BLaER1 (cell line): ENCODE results near the gene RBBP8NL.

Experiments used
- H3K27ac ChIP-seq: shearing (Covaris generic); formaldehyde crosslinking; 2 replicates; pipeline ENCODE4 v1.8.1; 2022
- H3K27me3 ChIP-seq: shearing (Covaris generic); formaldehyde crosslinking; 2 replicates; pipeline ENCODE4 v1.8.1; 2022
- H3K36me3 ChIP-seq: shearing (Covaris generic); formaldehyde crosslinking; 2 replicates; pipeline ENCODE4 v1.8.1; 2022
- H3K4me1 ChIP-seq: shearing (Covaris generic); formaldehyde crosslinking; 2 replicates; pipeline ENCODE4 v1.8.1; 2022
- H3K4me2 ChIP-seq: shearing (Covaris generic); formaldehyde crosslinking; 2 replicates; pipeline ENCODE4 v1.8.1; 2022
- H3K4me3 ChIP-seq: shearing (Covaris generic); formaldehyde crosslinking; 2 replicates; pipeline ENCODE4 v1.8.1; 2022
- H3K9ac ChIP-seq: shearing (Covaris generic); formaldehyde crosslinking; 2 replicates; pipeline ENCODE4 v1.8.1; 2022
- H3K9me3 ChIP-seq: shearing (Covaris generic); formaldehyde crosslinking; 2 replicates; pipeline ENCODE4 v1.8.1; 2022
- H4K20me1 ChIP-seq: shearing (Covaris generic); formaldehyde crosslinking; 2 replicates; pipeline ENCODE4 v1.8.1; 2022
- Cebpa-rat ChIP-seq: shearing (Covaris generic); IDR thresholded peaks from 2 replicates; pipeline ENCODE4 v1.8.1; 2022

Gene RBBP8NL

GRCh38 chr20:62372042-62372993 lies 55.0 kb downstream of the RBBP8NL start:
- H3K4me1 ChIP-seq, result peaks cover 62% of the 10 kb centered on the region

GRCh38 chr20:62371588-62372041 lies 55.7 kb downstream of the RBBP8NL start:
- Histone ChIP-seq H3K36me3 (no peaks in the 10 kb centered on the region), H4K20me1 (no peaks in the 10 kb centered on the region; the same call in 1 of the 2 replicates), H3K27me3 (peaks cover 32% of the 10 kb centered on the region), H3K9me3 (peaks cover 19% of the 10 kb centered on the region), H3K4me2 (no peak overlapping the region), H3K4me1 (peaks cover 65% of the 10 kb centered on the region), H3K4me3 (no peak overlapping the region), H3K27ac (no peak overlapping the region), H3K9ac (no peak overlapping the region)
- no peak for TF ChIP-seq Cebpa-rat

More at GRCh38 chr20:62372042-62372993, 55.0 kb downstream of the RBBP8NL start:
- no peaks in the 10 kb centered on the region for H4K20me1 ChIP-seq
- H3K9ac ChIP-seq, result no peak overlapping the region
- TF ChIP-seq Cebpa-rat, result no peak
- peaks cover 27% of the 10 kb centered on the region for H3K27me3 ChIP-seq
- H3K4me2 ChIP-seq, result no peak overlapping the region
- H3K9me3 ChIP-seq, result peaks cover 19% of the 10 kb centered on the region
- H3K36me3 ChIP-seq, result no peaks in the 10 kb centered on the region
- H3K4me3 ChIP-seq, result no peak overlapping the region
- H3K27ac ChIP-seq, result no peak overlapping the region

GRCh38 chr20:62370807-62371587 lies 56.3 kb downstream of the RBBP8NL start:
- Histone ChIP-seq H3K4me2 (no peak overlapping the region), H4K20me1 (peaks cover 6% of the 10 kb centered on the region), H3K36me3 (no peaks in the 10 kb centered on the region), H3K27me3 (peaks cover 39% of the 10 kb centered on the region), H3K9ac (no peak overlapping the region), H3K9me3 (peaks cover 19% of the 10 kb centered on the region), H3K27ac (no peak overlapping the region), H3K4me1 (peaks cover 68% of the 10 kb centered on the region), H3K4me3 (no peak overlapping the region)
- TF ChIP-seq Cebpa-rat, result no peak

- H3K27ac ChIP-seq, result no peak overlapping the region
These were observed 57.1 kb downstream of the RBBP8NL start for GRCh38 chr20:62370115-62370806.

GRCh38 chr20:62369815-62370114 lies 57.6 kb downstream of the RBBP8NL start:
- Histone ChIP-seq H3K27ac (no peak overlapping the region), H3K4me2 (peak overlapping the region; percentile 99), H3K27me3 (peaks cover 51% of the 10 kb centered on the region), H3K4me3 (no peak overlapping the region), H4K20me1 (peaks cover 18% of the 10 kb centered on the region), H3K9ac (no peak overlapping the region), H3K4me1 (peaks cover 68% of the 10 kb centered on the region), H3K9me3 (peaks cover 19% of the 10 kb centered on the region), H3K36me3 (no peaks in the 10 kb centered on the region)
- TF ChIP-seq Cebpa-rat, result no peak

More at GRCh38 chr20:62370115-62370806, 57.1 kb downstream of the RBBP8NL start:
- peaks cover 46% of the 10 kb centered on the region for H3K27me3 ChIP-seq
- H3K9ac ChIP-seq, result no peak overlapping the region
- peak overlapping the region; percentile 99 for H3K4me2 ChIP-seq
- peaks cover 13% of the 10 kb centered on the region for H4K20me1 ChIP-seq
- H3K4me3 ChIP-seq, result no peak overlapping the region
- no peaks in the 10 kb centered on the region for H3K36me3 ChIP-seq
- peaks cover 19% of the 10 kb centered on the region for H3K9me3 ChIP-seq
- H3K4me1 ChIP-seq, result peaks cover 68% of the 10 kb centered on the region
- no peak for TF ChIP-seq Cebpa-rat

GRCh38 chr20:62368976-62369814 lies 58.1 kb downstream of the RBBP8NL start:
- H3K36me3 ChIP-seq, result no peaks in the 10 kb centered on the region
- H3K27me3 ChIP-seq, result peaks cover 57% of the 10 kb centered on the region
- peaks cover 17% of the 10 kb centered on the region for H3K9me3 ChIP-seq
- H4K20me1 ChIP-seq, result peaks cover 24% of the 10 kb centered on the region
- no peak for TF ChIP-seq Cebpa-rat
- H3K9ac ChIP-seq, result 0 out of 2 replicates have a peak overlapping the region, but pooled peaks have one; percentile 24
- H3K27ac ChIP-seq, result no peak overlapping the region
- H3K4me3 ChIP-seq, result no peak overlapping the region
- H3K4me1 ChIP-seq, result peaks cover 68% of the 10 kb centered on the region
- peak overlapping the region; percentile 99 for H3K4me2 ChIP-seq

- Histone ChIP-seq H3K9ac (peak overlapping the region; percentile 86), H3K27me3 (peaks cover 58% of the 10 kb centered on the region), H3K36me3 (no peaks in the 10 kb centered on the region), H3K9me3 (peaks cover 10% of the 10 kb centered on the region), H4K20me1 (peaks cover 31% of the 10 kb centered on the region), H3K4me2 (peak overlapping the region; percentile 99), H3K4me3 (peak overlapping the region; percentile 86), H3K27ac (peak overlapping the region; percentile 89), H3K4me1 (peaks cover 72% of the 10 kb centered on the region)
- TF ChIP-seq Cebpa-rat, result no peak
These were observed 58.9 kb downstream of the RBBP8NL start for GRCh38 chr20:62368392-62368975.

- peak overlapping the region; percentile 86 for H3K9ac ChIP-seq
- peaks cover 4% of the 10 kb centered on the region for H3K9me3 ChIP-seq
- peaks cover 38% of the 10 kb centered on the region for H4K20me1 ChIP-seq
- H3K27ac ChIP-seq, result peak overlapping the region; percentile 89
- peaks cover 58% of the 10 kb centered on the region for H3K27me3 ChIP-seq
- no peaks in the 10 kb centered on the region for H3K36me3 ChIP-seq
- peaks cover 78% of the 10 kb centered on the region for H3K4me1 ChIP-seq
- peak overlapping the region; percentile 99 for H3K4me2 ChIP-seq
- TF ChIP-seq Cebpa-rat, result no peak
- peak overlapping the region; percentile 86 for H3K4me3 ChIP-seq
These were observed 59.5 kb downstream of the RBBP8NL start for GRCh38 chr20:62367633-62368391.
